ENCODE measurements around the gene CD6.

GRCh38 chr11:60971520-60971919, at the start of gene CD6:
- TF ChIP-seq POLR2A (IDR thresholded peaks at IDR 0.05) = no peak
- TF ChIP-seq CTCF (IDR thresholded peaks at IDR 0.05) = no peak

Measured in right lobe of liver (tissue), 4 donors.